DOHH2 (cell line): ENCODE results near the gene RPP30.
A peak's percentile ranks its signal among the peaks of the same experiment; 100 is the strongest.
"Not testable (repeated sequence)": the region's sequence is repeated elsewhere in the genome, so short reads cannot be mapped to it uniquely, and the experiment has no call there.

ENCODE experiments used
- H3F3A ChIP-seq: fragments of 200-600 bp; sonication (generic), shearing (Covaris generic); 2 replicates; pipeline ENCODE4 v1.6.0; 2016; ENCODE audit warnings: antibody characterized with exemption, mild to moderate bottlenecking; ENCODE audit not compliant: control insufficient read depth, insufficient read depth
- H3K27ac ChIP-seq: fragments of 200-600 bp; sonication (generic); 2 replicates; pipeline ENCODE4 v1.5.1; 2014; ENCODE audit warnings: low read depth, mild to moderate bottlenecking, low read length, moderate library complexity
- H3K27me3 ChIP-seq: fragments of 200-600 bp; sonication (generic); 2 replicates; pipeline ENCODE4 v1.6.1; 2014; ENCODE audit warnings: mild to moderate bottlenecking, low read length, mixed read lengths; ENCODE audit not compliant: control insufficient read depth
- H3K36me3 ChIP-seq: fragments of 200-600 bp; sonication (generic); 2 replicates; pipeline ENCODE4 v1.6.1; 2014; ENCODE audit warnings: mild to moderate bottlenecking, low read length, moderate library complexity, mixed read lengths; ENCODE audit not compliant: control insufficient read depth
- H3K4me1 ChIP-seq: fragments of 200-600 bp; sonication (generic); 2 replicates; pipeline ENCODE4 v1.6.1; 2014; ENCODE audit warnings: mild to moderate bottlenecking, low read length, mixed read lengths; ENCODE audit not compliant: control insufficient read depth
- H3K4me2 ChIP-seq: fragments of 200-600 bp; sonication (generic); 2 replicates; pipeline ENCODE4 v1.6.0; 2014; ENCODE audit warnings: mild to moderate bottlenecking, low read length, moderate library complexity
- H3K4me3 ChIP-seq: fragments of 200-600 bp; sonication (generic); 2 replicates; pipeline ENCODE4 v1.5.1; 2014; ENCODE audit warnings: mild to moderate bottlenecking, low read length, mixed read lengths
- H3K79me2 ChIP-seq: fragments of 200-600 bp; sonication (generic); 2 replicates; pipeline ENCODE4 v1.6.1; 2014; ENCODE audit warnings: mild to moderate bottlenecking, low read length, mixed read lengths; ENCODE audit not compliant: control insufficient read depth
- H3K9me2 ChIP-seq: fragments of 200-600 bp; sonication (generic); replicated peaks from 2 replicates; pipeline ENCODE4 v1.6.1; 2014; ENCODE audit warnings: mild to moderate bottlenecking, low read length, mixed read lengths; ENCODE audit not compliant: control insufficient read depth
- H3K9me3 ChIP-seq: fragments of 200-600 bp; sonication (generic); 2 replicates; pipeline ENCODE4 v1.6.1; 2014; ENCODE audit warnings: antibody characterized with exemption, low read length, mixed read lengths; ENCODE audit not compliant: control insufficient read depth, insufficient read depth
- H4K20me1 ChIP-seq: fragments of 200-600 bp; sonication (generic); 2 replicates; pipeline ENCODE4 v1.6.0; 2014; ENCODE audit warnings: low read depth, mild to moderate bottlenecking, antibody characterized with exemption, low read length, moderate library complexity; ENCODE audit not compliant: control insufficient read depth, insufficient read depth
- CTCF ChIP-seq: fragments of 200-600 bp; sonication (generic); IDR thresholded peaks from one replicate; pipeline ENCODE4 v1.5.1; 2014; ENCODE audit warnings: antibody characterized with exemption, mild to moderate bottlenecking, low read depth, low read length; ENCODE audit not compliant: poor library complexity, severe bottlenecking
- EZH2phosphoT487 ChIP-seq: fragments of 200-600 bp; sonication (generic); IDR thresholded peaks from 2 replicates; pipeline ENCODE4 v1.6.1; 2017; ENCODE audit warnings: borderline replicate concordance, mild to moderate bottlenecking, antibody characterized with exemption, low read length, moderate library complexity, mixed read lengths

Gene RPP30

GRCh38 chr10:90872648-90873020 lies 860 bp downstream of the RPP30 start:
- H3K79me2 ChIP-seq = peaks cover 36% of the 10 kb centered on the region

GRCh38 chr10:90879062-90879461 lies 7.3 kb downstream of the RPP30 start:
- Histone ChIP-seq H3F3A (peaks cover 10% of the 10 kb centered on the region; the same call in 1 of the 2 replicates), H3K36me3 (peaks cover 73% of the 10 kb centered on the region), H3K27ac (no peak overlapping the region), H3K27me3 (no peaks in the 10 kb centered on the region), H4K20me1 (no peaks in the 10 kb centered on the region), H3K9me2 (no peaks in the 10 kb centered on the region), H3K79me2 (peaks cover 11% of the 10 kb centered on the region), H3K9me3 (no peaks in the 10 kb centered on the region), H3K4me3 (no peak overlapping the region), H3K4me2 (no peak overlapping the region), H3K4me1 (peaks cover 5% of the 10 kb centered on the region)
- TF ChIP-seq CTCF (no peak), EZH2phosphoT487 (no peak)

More at GRCh38 chr10:90872648-90873020, 860 bp downstream of the RPP30 start:
- Histone ChIP-seq H3K9me3 (peaks cover 13% of the 10 kb centered on the region), H3K4me1 (peaks cover 32% of the 10 kb centered on the region), H4K20me1 (no peaks in the 10 kb centered on the region), H3K4me2 (peak overlapping the region; percentile 95), H3K4me3 (peak overlapping the region; percentile 95), H3K27ac (no peak overlapping the region), H3K9me2 (no peaks in the 10 kb centered on the region), H3K36me3 (peaks cover 27% of the 10 kb centered on the region), H3F3A (no peaks in the 10 kb centered on the region), H3K27me3 (no peaks in the 10 kb centered on the region)
- TF ChIP-seq CTCF (no peak), EZH2phosphoT487 (no peak)

GRCh38 chr10:90880059-90880719 lies 8.4 kb downstream of the RPP30 start:
- peak; percentile 66 for TF ChIP-seq CTCF
- H3K36me3 ChIP-seq = peaks cover 83% of the 10 kb centered on the region
- not testable (repeated sequence) for H3K4me2 ChIP-seq, H3K27me3 ChIP-seq, H3K9me3 ChIP-seq, H3K4me3 ChIP-seq, H3K79me2 ChIP-seq, H3K4me1 ChIP-seq, H3K9me2 ChIP-seq, H3K27ac ChIP-seq, H3F3A ChIP-seq, H4K20me1 ChIP-seq
